Stimulated activated CD4-positive, alpha-beta T cell treated with anti-CD3 and anti-CD28 coated beads, TNF-alpha, amount 100 ng/mL, for 24 hours (primary cell): ENCODE data around the gene MYO5B.

Experiments used
- DNase-seq, 3 experiments: peaks; one replicate each; pipeline ENCODE4 v3.0.0-alpha.2; 2020; ENCODE audit warnings: low read depth in 3 of 3

Gene MYO5B

DNA sequence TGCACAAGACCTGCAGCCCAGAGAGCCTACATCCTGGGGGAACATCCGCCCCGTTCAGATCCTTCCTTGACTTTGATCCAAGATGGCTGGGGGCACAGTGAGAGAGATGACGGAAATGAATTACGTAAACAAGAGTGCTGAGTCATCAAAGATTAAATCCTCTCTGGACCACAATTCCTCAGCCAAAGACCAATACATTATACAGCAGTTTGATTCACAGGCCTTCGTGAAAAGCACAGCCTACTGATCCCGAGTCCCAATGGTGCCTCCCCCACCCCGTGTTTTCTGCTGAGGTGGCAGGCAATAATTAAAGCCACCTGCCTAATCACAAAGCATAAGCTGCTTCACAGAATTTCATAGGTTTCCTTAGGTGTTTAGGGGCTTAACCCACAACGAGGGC is 43.0 kb downstream of the MYO5B start:
- no peak for DNase-seq

DNA sequence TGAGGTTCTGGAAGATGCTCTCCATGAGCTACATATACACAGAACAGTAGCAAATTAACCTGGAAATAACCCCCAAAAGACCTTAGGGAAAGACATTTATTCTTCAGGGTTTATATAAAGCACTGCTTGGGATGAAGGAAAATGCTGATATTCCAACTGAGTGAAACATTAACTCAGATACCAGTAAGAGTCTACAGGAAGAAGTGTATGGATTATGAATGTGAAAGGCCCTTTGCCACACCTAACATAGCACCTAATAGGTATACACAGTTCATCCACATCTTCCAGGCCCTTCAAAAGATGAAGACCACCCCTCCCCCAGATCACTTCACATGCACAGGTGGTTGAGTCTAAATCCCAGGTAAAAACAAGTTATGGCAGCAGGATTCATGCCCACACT is 50.4 kb downstream of the MYO5B start:
- DNase-seq, result no peak

DNA sequence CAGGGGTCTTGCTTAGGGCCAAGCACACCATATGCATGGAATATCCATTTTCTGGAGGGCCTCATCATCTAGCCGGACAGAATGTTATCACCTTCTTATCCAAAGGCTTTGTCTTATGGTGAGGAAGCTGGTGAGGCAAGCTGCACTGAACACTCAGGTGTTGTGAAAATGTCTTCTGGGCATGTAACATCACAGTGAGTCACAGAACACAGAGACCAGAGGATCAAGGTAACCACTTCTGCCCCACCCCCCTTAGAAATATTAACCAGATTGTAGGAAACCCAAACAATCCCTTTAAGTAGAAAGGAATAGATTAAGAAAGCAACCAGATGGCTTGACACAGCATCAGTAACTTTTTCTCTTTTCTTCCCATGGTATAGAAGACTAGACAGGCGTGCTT is 51.1 kb downstream of the MYO5B start:
- no peak for DNase-seq

DNA sequence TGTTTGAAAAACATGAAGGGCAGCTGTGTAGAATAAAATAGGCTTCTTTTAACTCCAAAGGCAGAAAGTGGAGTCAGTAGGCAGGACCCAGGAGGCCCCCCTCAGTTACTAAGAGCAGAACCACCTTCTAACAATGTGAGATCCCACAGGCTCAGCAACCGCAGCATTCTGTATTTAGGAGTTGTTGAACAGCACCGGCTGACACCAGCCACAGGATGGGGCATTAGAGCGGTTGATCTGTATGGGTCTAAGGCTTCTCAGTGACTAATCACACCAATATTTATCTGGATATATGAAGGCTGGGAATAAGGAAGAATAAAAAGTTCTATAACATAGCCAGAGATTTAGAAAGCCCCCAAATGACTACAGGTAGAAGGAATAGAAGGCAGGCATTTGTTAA is 51.7 kb downstream of the MYO5B start:
- no peak for DNase-seq

DNA sequence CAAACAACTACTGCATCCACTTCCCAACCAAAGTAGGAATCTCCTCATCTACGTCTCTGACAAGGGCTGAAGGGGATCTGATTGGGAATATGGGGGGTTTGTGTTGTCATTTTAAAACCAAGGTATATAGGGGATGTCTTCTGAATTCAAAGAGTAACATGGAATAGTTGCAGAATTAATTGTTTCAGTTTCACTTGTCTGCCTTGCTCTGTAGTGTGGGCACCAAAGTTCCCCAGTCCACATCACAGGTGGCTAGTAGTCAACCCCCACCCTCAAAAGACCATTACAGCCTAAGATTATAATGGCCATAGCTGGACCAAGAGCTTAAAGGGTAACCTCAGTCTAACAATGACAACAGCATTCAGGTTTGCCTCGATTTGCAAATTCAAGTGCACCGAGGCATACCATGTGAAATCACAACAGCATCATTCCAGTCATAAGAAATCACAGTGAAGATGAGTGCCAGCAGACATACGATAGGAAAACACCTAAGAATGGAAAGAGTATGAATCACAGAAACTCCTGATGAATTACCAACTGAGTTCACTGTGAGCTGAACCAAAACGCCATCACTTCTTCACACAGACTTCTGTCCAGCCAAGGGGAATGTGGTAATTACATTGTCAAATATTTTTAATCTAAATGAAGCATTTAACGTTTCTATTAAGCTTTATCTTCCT is 52.4 kb downstream of the MYO5B start:
- DNase-seq, result no peak

DNA sequence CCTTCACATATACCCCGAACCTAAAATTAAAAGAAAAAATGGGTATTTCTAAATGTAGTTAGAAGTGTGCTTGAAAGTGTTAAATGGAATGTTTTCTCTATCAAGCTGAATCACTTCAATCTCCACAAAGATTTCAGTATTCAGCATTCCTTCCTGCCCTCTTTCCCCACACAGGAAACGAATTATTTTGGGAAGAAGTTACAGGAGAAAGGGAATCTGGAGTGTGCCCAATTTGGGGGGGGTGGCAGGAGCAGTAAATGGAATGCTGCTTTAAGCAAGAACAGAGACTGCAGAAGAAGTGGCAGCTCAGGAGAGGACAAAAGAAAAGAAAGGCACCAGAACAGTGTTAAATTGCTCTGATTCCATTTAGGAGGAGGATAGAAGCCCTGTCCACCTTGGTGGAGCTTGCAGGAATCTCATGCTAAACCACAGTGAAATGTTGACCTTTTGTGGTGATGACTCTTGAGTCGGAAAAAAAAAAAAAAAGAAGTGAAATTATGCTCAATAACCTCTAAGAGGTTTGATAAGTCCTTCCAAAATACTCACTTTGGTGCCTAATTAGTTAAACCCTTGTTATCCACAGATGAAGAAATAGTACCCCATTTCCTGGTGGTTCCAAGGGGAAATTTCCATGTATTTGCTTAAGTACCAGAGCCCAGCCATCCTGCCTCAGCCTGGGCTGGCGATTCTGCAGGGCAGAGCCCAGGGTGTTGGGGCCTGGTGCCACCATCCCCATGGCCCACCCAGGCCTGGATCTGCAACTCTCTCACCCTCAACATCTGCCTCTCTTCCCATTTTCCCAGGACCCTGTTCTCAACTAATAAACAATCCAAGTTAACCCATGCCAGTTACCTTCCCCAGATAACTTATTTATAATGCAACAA is 56.5 kb downstream of the MYO5B start:
- DNase-seq, result no peak

DNA sequence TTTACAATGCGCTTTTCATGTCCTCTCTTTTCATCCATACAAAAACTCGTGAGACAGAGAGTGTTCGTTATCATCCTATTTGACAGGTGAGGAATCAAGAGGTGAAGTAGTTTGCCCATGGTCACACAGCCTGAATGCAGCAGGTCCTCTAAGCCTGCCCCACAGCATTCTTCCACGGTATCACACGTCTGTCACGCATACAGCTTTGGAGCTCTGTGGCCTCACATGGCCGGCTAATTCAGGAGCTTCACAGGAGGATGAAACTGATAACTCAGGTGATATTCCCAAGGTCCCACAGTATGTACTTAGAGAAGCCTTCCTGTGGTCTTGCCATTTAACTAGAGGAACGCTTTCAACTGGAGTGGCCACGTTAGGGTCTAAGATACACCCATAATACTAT is 59.0 kb downstream of the MYO5B start:
- DNase-seq, result no peak

DNA sequence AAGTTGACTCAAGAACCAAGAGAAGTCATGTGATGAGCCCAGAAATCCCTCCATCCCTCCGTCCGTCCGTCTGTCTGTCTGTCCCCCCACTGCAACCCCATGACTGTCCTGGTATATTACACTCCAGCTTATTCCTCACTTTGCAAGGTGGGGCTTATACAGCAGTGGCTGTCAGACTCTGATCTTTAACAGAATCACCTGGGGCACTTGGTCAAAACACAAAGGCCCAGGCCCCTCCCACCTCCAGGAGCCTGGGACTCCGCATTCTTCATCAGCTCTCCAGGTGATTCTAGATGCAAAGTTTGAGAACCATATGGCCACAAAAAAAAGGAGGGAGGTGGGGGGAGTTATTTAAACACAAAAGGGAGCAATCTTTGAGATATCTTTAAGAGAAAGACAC is 61.4 kb downstream of the MYO5B start:
- DNase-seq, result no peak

DNA sequence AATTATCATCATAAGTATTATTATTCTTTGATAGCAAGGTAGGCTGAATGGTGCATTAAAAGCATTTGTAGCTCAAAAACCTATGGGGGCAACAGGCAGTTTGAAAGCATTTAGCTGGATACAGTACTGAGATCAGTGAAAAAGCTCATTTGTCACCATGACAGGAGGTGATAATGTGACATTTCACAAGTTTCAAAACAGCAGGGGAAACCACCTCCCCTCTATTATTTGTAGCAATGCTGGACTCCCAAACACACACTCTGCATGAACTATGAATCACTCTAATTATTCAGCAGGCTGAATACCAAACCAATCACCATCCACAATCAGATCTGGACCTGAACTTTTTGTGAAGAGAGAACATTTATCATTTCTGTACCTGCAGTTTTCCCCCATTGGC is 63.4 kb downstream of the MYO5B start:
- no peak for DNase-seq

DNA sequence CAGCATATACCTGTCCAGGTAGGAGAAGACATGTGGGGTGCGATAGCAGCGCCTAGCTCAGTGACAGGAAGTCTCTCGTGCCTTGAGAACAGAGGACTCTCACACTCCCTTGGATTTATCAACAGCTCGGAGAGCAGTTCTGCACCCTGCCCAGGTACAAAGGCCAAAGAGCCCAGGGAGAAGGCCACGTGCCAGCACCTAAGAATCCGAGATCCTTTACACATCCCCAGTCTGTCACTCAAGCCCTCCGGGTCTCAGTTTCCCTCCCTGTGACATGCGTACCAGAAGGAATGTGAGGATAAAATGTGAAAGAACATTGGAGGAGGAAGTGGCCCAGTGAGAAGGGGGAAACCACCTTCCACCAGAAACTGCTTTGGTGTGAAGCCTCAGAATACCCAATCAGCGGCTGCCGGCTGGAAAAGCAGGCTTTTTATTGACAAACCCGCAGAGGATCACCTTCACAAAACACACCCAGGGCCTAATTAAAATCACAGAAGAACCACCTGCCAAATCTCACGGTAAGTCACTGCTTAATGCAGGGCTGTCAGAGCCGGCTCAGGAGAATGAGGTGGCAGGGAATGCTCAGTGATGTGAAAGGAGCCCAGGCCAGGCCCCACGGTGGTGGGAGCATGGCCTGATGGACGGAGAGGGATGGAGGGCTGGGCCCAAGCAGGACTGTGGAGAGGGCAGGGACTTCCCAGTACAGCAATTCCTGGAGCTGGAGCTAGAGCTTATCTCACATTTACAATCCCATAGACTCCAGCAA is 66.3 kb downstream of the MYO5B start:
- DNase-seq, result no peak

DNA sequence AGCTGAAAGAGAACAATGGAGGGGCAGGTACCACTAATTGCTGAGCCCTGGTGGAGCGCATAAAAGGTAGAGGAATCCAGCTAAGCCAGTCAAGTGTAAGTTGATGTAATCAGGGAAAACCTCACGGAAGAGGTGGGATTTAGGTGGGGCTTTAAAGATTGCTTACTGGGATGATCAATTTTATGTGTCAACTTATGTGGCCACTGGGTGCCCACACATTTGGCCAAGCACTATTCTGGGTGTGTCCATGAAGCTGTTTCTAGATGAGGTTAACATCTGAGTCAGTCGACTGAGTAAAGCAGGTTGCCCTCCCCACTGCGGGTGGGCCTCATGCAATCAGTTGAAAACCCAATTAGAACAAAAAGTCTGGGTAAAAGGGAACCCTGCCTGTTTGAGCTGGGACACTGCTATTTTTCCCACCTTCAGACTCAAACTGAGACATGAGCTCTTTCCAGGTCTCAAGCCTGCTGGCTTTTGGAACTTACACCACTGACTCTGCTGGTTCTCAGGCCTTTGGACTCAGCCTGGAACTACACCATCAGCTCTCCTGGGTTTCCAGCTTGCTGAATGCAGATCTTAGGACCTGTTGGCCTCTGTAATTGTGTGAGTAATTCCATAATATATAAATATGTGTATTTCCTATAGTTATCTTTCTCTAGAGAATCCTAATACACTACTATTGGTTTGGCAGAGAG is 67.3 kb downstream of the MYO5B start:
- no peak for DNase-seq

DNA sequence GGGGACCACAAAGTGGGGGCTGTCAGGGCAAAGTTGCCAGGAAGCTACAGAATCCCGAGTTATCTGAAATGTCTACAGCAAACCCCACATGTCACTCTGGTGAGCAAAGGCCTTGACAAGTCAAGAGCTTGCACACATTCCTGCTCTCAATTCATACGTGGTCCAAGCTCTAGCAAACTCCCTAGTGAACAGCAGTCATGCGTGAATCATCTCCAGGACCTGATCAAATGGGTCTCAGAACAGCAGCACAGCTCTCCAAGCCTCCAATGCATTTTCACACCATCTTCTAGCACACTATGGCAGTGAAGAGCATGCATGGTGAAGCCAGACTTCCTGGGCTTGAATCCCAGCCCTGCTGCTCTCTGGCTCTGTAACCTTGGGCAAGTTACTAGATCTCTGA is 68.5 kb downstream of the MYO5B start:
- no peak for DNase-seq

DNA sequence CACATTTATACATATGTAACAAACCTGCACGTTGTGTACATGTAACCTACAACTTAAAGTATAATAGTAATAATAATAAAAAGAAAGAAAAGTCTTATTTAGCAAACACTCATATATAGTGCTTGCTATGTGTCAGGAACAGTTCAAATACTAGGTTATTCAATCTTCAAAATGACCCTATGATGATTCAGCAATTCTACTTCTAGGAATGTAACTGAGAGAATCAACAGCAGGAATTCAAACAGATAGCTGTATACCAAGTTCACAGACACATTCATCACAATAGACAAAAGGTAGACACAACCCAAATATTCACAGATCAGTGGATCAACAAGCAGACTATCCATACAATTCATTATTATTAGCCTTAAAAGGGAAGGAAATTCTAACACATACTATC is 69.5 kb downstream of the MYO5B start:
- no peak for DNase-seq

DNA sequence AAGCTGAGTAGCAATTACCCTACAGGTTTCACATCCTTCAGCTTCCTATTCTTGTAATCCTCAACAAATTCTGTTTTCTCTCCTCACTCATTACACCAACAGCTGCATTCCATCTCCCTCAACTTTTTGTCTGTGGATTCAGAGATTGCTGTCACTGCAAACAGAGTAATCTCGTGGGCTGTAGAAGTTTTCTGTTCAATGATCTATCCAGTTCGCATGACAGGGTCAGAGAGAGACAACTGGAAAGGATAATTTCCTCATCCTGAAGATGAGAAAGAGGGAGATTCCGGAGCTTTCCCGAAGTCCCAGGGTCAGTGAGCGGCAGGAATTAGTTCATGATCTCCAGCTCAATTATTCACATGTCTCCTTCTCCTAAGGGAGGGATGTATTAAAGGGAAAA is 75.7 kb downstream of the MYO5B start:
- DNase-seq, result no peak

DNA sequence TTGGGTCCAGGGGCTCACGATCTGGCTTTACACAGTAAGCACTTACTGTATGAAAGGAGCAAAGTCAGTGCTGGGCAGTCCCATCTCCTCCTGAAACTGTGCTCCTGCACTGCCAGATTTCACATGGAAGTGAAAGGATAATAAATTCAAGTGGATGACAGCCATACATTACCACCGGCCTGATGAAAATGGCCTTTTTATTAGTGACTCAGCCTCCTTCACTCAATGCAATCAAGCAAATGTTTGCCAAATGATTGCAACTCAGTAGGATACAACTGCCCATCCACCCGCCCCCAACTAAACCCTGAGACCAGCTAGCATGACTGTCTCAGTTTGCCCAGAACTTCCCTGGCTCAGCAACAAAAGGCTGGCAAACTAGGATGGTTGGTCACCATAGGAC is 77.1 kb downstream of the MYO5B start:
- DNase-seq, result no peak

DNA sequence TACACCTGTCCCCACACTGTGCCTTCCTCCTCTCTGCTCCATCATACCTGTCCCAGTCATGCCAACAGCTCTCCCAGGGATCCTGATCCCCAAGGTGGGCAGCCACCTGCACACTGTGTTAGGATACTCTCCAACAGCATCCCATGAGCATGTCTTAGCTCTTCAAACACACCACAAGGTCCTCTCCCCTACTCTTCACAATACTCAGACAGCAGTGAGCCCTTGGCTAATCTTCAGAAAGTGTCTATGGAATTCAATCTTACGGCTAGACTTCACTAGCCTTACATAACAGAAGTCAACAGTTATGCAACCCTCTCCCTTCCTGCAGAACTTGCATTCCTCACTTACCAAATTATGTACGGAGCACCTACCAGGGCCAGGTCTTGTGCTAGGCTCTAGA is 79.9 kb downstream of the MYO5B start:
- DNase-seq, result no peak

DNA sequence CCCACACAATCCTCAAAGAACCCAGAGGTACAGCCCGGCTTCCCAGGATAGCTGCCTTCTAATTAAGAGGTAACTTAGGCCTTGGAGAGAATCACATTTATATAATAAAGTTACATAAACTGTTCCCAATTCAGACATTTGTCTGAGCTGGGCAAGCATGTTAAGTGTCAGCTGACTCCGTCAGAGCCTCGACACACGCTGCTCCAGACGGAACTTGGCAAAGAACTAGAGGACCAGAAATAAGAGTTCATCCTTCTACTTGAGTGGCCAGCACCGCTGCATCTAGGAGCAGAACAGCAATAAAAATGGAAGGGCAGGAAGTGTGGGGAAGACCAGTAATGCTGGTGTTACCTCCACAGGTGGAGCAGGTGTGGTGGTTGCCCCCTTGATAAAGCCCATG is 80.5 kb downstream of the MYO5B start:
- no peak for DNase-seq

DNA sequence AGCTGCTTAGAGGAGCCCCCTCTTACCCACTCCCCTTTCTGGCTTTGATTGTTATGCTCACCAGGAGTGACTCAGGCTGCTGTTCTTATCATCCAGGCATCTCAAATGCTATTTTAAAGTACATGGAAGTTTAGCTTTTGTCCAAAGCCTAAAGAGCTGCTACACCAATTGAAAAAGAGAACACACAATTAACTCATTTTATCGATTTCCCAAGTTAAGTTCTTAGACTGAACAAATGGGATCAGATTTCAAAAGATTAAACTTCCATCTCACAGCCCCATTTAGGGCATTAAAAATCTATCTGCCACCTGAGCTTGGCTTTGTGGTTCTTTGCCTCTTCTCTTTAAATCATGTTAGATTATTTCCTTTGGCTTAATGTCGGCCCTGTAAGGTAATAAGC is 81.2 kb downstream of the MYO5B start:
- DNase-seq, result no peak

DNA sequence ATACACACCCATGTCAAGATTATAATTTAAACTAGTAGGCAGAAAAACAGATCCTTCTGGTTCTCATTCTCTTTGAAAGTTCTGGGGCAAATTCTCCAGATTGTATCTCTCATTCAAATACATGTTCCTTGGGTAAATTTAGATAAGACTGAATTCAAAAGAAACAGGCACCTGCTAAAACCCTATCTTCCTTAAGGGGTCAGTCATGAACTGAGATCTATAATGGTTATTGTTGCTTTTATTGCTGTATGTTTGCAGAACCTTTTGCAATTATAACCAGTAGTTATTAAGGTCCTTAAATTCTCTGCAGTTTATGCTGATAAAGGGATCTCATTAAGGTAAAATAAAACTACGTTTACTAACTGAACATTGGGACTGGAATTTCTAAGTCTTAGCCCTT is 83.5 kb downstream of the MYO5B start:
- no peak for DNase-seq

DNA sequence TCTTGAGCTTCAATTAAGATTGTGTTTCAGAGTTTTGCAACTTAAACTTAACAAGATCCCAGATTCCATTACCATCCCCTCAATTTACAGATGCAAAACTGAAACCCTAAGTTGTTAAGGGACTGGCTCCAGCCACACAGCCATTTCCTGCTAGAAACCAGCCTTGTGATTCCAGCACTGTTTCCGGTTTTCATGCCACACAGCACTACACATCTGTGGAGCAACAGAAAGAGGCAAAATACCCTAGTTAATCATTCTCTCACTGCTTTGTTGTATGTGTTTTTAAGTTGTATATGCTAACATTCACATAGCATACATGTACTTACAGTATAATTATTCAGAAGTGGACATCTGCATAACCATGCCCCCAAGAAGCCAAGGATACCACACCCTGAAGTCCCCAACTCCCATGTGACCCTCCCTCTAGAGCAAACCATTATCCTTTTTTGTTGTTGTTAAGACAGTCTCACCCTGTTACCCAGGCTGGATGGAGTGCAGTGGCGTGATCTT is 87.4 kb downstream of the MYO5B start:
- DNase-seq, result no peak

DNA sequence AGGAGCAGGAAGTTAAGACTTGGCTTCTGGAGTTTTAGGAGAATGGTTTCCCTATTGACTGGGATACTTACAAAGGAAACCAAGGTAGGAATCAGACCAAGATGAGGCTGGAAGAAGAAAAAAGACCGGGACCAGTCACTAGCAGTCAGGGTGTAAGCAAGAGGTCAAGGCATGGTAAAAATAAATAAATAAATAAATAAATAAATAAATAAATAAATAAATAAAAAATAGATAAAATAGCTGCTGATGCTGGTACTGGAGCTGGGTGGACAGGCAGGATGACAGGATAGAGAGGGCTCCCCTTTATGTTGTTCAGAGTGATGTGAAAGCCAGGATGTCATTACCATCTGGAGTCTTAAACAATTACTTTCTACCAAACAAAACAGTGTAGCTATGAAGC is 89.9 kb downstream of the MYO5B start:
- no peak for DNase-seq

DNA sequence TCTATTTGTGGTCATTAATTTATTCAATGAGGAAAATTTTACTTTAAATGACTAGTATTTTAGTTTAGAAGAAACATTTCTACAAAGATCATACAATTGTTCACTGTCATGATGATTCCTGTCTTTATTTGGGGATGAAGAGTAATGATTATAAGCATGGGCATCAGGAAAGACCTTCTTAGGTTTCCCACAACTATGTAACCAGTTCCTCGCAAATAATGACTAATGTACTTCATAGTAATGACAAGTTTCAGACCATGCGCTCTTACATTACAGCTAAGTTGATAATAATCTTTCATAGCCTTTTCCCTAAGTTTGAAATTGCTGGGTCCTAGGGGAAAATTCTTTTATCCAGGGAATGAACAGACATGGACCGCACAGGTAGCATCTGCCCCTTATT is 90.5 kb downstream of the MYO5B start:
- DNase-seq, result no peak
